GM12892 (cell line): Measurements from ENCODE around the gene CDK16.

Experiments
- DNase-seq: peaks from one replicate; pipeline ENCODE4 v3.0.0; 2011; ENCODE audit not compliant: insufficient read length
- FAIRE-seq: peaks from 2 replicates; lab custom pipeline; 2011; peaks lifted over from hg19 to GRCh38; lab: Jason Lieb, UNC
- POLR2A ChIP-seq: IDR thresholded peaks from 2 replicates; pipeline ENCODE4 v1.6.1; 2011; ENCODE audit warnings: low read depth, low read length, control low read depth
- POLR2AphosphoS5 ChIP-seq: IDR thresholded peaks from 2 replicates; pipeline ENCODE4 v1.6.1; 2011; ENCODE audit warnings: low read depth, low read length, control low read depth
- TAF1 ChIP-seq: IDR thresholded peaks from 2 replicates; pipeline ENCODE4 v1.6.1; 2011; ENCODE audit warnings: low read depth, mild to moderate bottlenecking, control low read depth, low read length, borderline replicate concordance

CDK16 gene

GRCh38 chrX:47176101-47176740 lies 42.3 kb upstream of the CDK16 start:
- no peak for TF ChIP-seq TAF1
- no peak for TF ChIP-seq POLR2A
- TF ChIP-seq POLR2AphosphoS5 = no peak
- DNase-seq (no peak), FAIRE-seq (no peak)

GRCh38 chrX:47177079-47177478 lies 41.4 kb upstream of the CDK16 start:
- no peak for TF ChIP-seq POLR2AphosphoS5
- TF ChIP-seq POLR2A = no peak
- TF ChIP-seq TAF1 = no peak
- no peak for DNase-seq
- no peak for FAIRE-seq

GRCh38 chrX:47178337-47178736 lies 40.1 kb upstream of the CDK16 start:
- TF ChIP-seq POLR2AphosphoS5 (no peak), TAF1 (no peak), POLR2A (no peak)
- DNase-seq = no peak
- FAIRE-seq = no peak

- no peak for DNase-seq
- FAIRE-seq = no peak
These were observed 39.1 kb upstream of the CDK16 start for GRCh38 chrX:47179221-47179927.

GRCh38 chrX:47179928-47180255 lies 38.6 kb upstream of the CDK16 start:
- DNase-seq (no peak), FAIRE-seq (no peak)
- no peak for TF ChIP-seq POLR2A
- no peak for TF ChIP-seq TAF1
- TF ChIP-seq POLR2AphosphoS5 = no peak

More at GRCh38 chrX:47179221-47179927, 39.1 kb upstream of the CDK16 start:
- TF ChIP-seq POLR2AphosphoS5 (no peak), TAF1 (no peak), POLR2A (no peak)

- DNase-seq = no peak
- no peak for TF ChIP-seq POLR2AphosphoS5
- TF ChIP-seq POLR2A = no peak
- no peak for TF ChIP-seq TAF1
- FAIRE-seq = no peak
These were observed 38.1 kb upstream of the CDK16 start for GRCh38 chrX:47180346-47180745.

GRCh38 chrX:47181301-47181700 lies 37.2 kb upstream of the CDK16 start:
- DNase-seq = no peak
- FAIRE-seq = no peak
- TF ChIP-seq TAF1 = no peak
- no peak for TF ChIP-seq POLR2A
- no peak for TF ChIP-seq POLR2AphosphoS5

GRCh38 chrX:47182106-47182700 lies 36.3 kb upstream of the CDK16 start:
- no peak for TF ChIP-seq TAF1
- TF ChIP-seq POLR2AphosphoS5 = no peak
- no peak for TF ChIP-seq POLR2A
- DNase-seq = no peak
- no peak for FAIRE-seq

- TF ChIP-seq POLR2A (no peak), TAF1 (no peak)
- DNase-seq = no peak
- FAIRE-seq = no peak
These were observed 34.0 kb upstream of the CDK16 start for GRCh38 chrX:47184486-47184885.

GRCh38 chrX:47185241-47185640 lies 33.2 kb upstream of the CDK16 start:
- FAIRE-seq (no peak), DNase-seq (no peak)
- TF ChIP-seq POLR2A = no peak
- no peak for TF ChIP-seq TAF1
- no peak for TF ChIP-seq POLR2AphosphoS5

- FAIRE-seq = no peak
These were observed 32.3 kb upstream of the CDK16 start for GRCh38 chrX:47186096-47186740.

More at GRCh38 chrX:47186096-47186740, 32.3 kb upstream of the CDK16 start:
- no peak for TF ChIP-seq POLR2A
- no peak for TF ChIP-seq TAF1
- TF ChIP-seq POLR2AphosphoS5 = no peak
- DNase-seq = no peak
